ENCODE results near the gene PKD2L2.

GRCh38 chr5:137989419-137989818 is 100.2 kb downstream of the PKD2L2 start:
- TF ChIP-seq POLR2A (IDR thresholded peaks at IDR 0.05) (no peak), CTCF (IDR thresholded peaks at IDR 0.05) (no peak)

All from upper lobe of left lung (tissue), 4 donors.